Airway epithelial cell (primary cell): ENCODE data around the gene PRPF6. TPM values are rescaled to one million over a fixed set of nuclear protein-coding genes. Genes with fewer than 3 reads are reported as not detected.

Source experiments
- total RNA-seq: library from RNA; depleted of rRNA; stranded (reverse); fragments of >200 nt; gene quantifications from 2 replicates; pipeline ENCODE4 v1.2.3, GENCODE V29; 2015

PRPF6 gene
- total RNA-seq = 38.0 and 43.2 TPM in 2 replicates

GRCh38 chr20:63980806-63981728 is at the start of gene PRPF6:
PRPF6 (plus strand) TSS chr20:63981132; CDS start chr20:63981246, 114 bp downstream.

GRCh38 chr20:63955827-63956663 is 24.9 kb upstream of the PRPF6 start, which contains the start of gene UCKL1:
UCKL1 (minus strand) TSS chr20:63956416; CDS start chr20:63956372, 44 bp downstream.

GRCh38 chr20:63969838-63970713 is 10.9 kb upstream of the PRPF6 start, which contains the start of gene ZNF512B:
ZNF512B (minus strand) TSS chr20:63969930; CDS start chr20:63967950, 1,980 bp downstream.

GRCh38 chr20:63979557-63980316 is 1.2 kb upstream of the PRPF6 start, which contains the start of gene SAMD10:
SAMD10 (minus strand) TSS chr20:63979642; CDS start chr20:63979467, 175 bp downstream.

GRCh38 chr20:64035933-64036345 is 55.0 kb downstream of the PRPF6 start, which contains the start of gene C20orf204:
C20orf204 (plus strand) TSS chr20:64036182; CDS start chr20:64036324, 142 bp downstream.

GRCh38 chr20:64049060-64049877 is 68.3 kb downstream of the PRPF6 start, which contains the start of gene SOX18:
SOX18 (minus strand) TSS chr20:64049639; CDS start chr20:64049516, 123 bp downstream.

GRCh38 chr20:64062596-64063388 is 81.9 kb downstream of the PRPF6 start, which contains the start of gene TCEA2:
TCEA2 (plus strand) TSS chr20:64063198; CDS start chr20:64063313, 115 bp downstream.

GRCh38 chr20:64079273-64080012 is 98.5 kb downstream of the PRPF6 start, which contains the start of gene RGS19:
RGS19 (minus strand) TSS chr20:64079518; CDS start chr20:64076886, 2,632 bp downstream.

GRCh38 chr20:64080013-64080812 is 99.3 kb downstream of the PRPF6 start, which contains the start of gene OPRL1:
OPRL1 (plus strand) TSS chr20:64080082; CDS start chr20:64092721, 12,639 bp downstream.

Other genes with a start within 250 kb of the PRPF6 start
- 6.3 and 10.9 TPM in 2 replicates for gene LIME1, start 244.5 kb upstream of the PRPF6 start, total RNA-seq
- 88.0 and 107 TPM in 2 replicates for gene SLC2A4RG, start 241.4 kb upstream of the PRPF6 start, total RNA-seq
- gene ZBTB46, start 149.9 kb upstream of the PRPF6 start, total RNA-seq = 0.42 and 0.93 TPM in 2 replicates
- not detected in 2 replicates for gene ABHD16B, start 119.6 kb upstream of the PRPF6 start, total RNA-seq
- 85.5 and 103 TPM in 2 replicates for gene TPD52L2, start 115.9 kb upstream of the PRPF6 start, total RNA-seq
- 70.0 and 72.2 TPM in 2 replicates for gene DNAJC5, start 86.0 kb upstream of the PRPF6 start, total RNA-seq
- 9.5 and 23.1 TPM in 2 replicates for gene UCKL1, start 24.7 kb upstream of the PRPF6 start, total RNA-seq
- gene ZNF512B, start 11.2 kb upstream of the PRPF6 start, total RNA-seq = 10.5 and 14.2 TPM in 2 replicates
- 11.1 and 11.6 TPM in 2 replicates for gene SAMD10, start 1.5 kb upstream of the PRPF6 start, total RNA-seq
- gene C20orf204, start 55.0 kb downstream of the PRPF6 start, total RNA-seq = 0.14 and 0.74 TPM in 2 replicates
- gene SOX18, start 68.5 kb downstream of the PRPF6 start, total RNA-seq = 0.07 TPM in 1 of 2 replicates, not detected in the other
- 9.5 and 10.0 TPM in 2 replicates for gene TCEA2, start 82.1 kb downstream of the PRPF6 start, total RNA-seq
- 21.4 and 22.6 TPM in 2 replicates for gene RGS19, start 98.4 kb downstream of the PRPF6 start, total RNA-seq
- 0.28 and 1.6 TPM in 2 replicates for gene OPRL1, start 99.0 kb downstream of the PRPF6 start, total RNA-seq
- gene LKAAEAR1, start 103.3 kb downstream of the PRPF6 start, total RNA-seq = 0.28 TPM in 1 of 2 replicates, not detected in the other
- not detected in 2 replicates for gene NPBWR2, start 126.4 kb downstream of the PRPF6 start, total RNA-seq
- gene MYT1, start 183.3 kb downstream of the PRPF6 start, total RNA-seq = not detected in 2 replicates